ENCODE results near the gene FCER2.

GRCh38 chr19:7644550-7644877 is 57.4 kb downstream of the FCER2 start:
- TF ChIP-seq CTCF (IDR thresholded peaks at IDR 0.05), result no peak
- no peak for TF ChIP-seq POLR2A (IDR thresholded peaks at IDR 0.05)

All from heart left ventricle (tissue), 13 donors.